G401 (cell line): ENCODE measurements around the gene GPR35. TPM values are rescaled to one million over a fixed set of nuclear protein-coding genes. Genes with fewer than 3 reads are reported as not detected.
"Not testable (repeated sequence)": the region's sequence is repeated elsewhere in the genome, so short reads cannot be mapped to it uniquely, and the experiment has no call there.

Source experiments
- DNase-seq: peaks from one replicate; pipeline ENCODE4 v3.0.0-alpha.2; 2015; ENCODE audit warnings: low spot score
- in situ Hi-C: cut with HindIII; loops from 2 replicates; pipeline ENCODE4 v1.10.0; 2016; ENCODE audit warnings: low sequenced_read_pairs, mixed read lengths
- total RNA-seq: library from RNA; depleted of rRNA; stranded (reverse); fragments of >200 nt; shearing (Covaris generic); gene quantifications from 2 replicates; pipeline ENCODE4 v1.2.3, GENCODE V29; 2014

GPR35 gene
- total RNA-seq, 1 experiment from 2014 or later = not detected

GRCh38 chr2:240600451-240600961, 24.8 kb upstream of the GPR35 start:
- DNase-seq = no peak
- in situ Hi-C loops = no loop called here

DNA sequence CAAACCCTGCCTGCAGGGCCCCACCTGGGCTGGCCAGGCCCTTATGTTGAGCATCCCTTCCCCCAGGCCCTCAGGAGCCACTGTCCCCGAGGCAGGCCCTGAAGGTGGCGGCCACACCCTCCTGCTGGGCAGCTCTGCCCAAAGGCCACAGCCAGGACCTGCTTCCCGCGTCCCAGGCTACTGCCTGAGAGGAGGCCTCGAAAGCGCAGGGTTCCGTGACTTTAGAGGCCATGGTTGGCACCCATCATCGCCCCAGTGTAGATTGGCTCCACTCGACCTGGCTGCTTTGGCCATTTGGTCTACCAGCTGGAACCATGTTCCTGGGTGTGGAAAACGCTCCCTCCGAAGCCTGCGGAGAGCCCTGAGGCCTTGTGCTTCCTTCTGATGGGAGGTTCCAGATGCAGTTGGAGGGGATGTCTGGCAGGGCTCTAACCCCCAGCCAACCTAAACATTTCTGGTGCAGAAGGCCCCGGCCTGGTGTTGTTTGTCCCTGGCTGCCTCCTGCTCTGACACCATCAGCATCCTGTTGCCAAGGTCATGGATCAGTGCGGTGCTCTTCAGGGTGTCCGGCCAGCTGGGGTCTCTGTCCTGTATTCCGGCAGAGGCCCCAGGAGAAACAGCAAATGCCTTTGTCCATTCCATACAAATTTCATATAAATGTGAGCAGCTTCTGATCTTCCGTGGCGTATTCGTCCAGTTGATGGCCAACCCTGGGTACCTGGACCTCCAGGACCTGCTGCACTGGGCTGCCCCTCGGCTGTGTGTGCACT, 24.0 kb upstream of the GPR35 start:
- no peak for DNase-seq
- in situ Hi-C loops = no loop called here

DNA sequence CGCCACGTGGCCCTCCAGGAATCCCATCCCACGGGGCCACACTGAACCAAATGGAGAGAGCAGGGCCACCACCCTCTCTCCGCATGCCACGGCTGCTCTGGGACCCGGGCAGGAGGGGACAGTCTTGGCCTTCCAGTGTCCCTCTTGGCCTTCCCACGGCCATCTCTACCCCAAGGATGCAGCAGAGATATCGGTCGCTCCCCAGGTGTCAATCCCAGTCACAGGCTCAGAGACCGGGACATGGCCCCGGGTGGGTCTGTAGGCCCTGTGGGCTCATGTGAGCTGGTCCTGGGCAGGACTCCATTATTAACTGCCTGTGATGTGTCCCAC, 23.5 kb upstream of the GPR35 start:
- DNase-seq = no peak
- in situ Hi-C loops = no loop called here

DNA sequence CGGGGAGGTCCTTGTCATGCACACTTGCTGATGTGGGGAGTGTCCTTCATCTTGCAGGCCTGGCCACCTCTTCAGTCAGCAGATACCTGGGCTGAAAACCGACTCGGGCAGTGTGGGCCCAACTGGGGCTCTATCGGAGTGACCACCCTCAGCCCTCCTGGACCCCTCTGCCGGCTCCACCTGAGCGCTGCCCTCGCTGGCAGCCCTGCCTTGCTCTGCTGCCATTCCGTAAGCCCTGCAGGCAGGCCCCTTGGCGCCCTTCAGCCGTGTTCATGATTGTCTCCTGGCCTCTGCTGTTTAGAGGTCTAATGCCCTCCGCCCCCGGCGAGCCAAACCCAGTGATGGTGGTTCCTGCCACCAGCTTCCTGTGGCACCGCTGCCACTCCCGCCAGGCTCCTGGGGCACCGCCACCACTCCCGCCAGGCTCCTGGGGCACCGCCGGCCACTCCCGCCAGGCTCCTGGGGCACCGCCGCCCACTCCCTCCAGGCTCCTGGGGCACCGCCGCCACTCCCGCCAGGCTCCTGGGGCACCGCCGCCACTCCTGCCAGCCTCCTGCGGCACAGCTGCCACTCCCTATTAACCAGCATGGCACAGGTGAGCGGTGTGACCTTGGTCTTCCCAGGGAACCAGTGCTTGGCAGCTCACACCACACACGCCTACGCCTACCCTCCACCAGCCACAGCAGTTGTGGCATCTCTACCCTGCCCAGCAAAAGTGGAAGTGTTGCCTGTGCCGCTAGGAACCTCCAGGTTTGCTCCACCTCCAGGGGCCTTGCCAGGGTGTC, 22.8 kb upstream of the GPR35 start:
- DNase-seq = no peak

GRCh38 chr2:240603081-240603835, 22.0 kb upstream of the GPR35 start:
- in situ Hi-C loops = no loop called here
- no peak for DNase-seq

More for the DNA sequence above, 22.8 kb upstream of the GPR35 start:
- in situ Hi-C loops = no loop called here

- DNase-seq = no peak
- in situ Hi-C loops = no loop called here
These were observed 21.4 kb upstream of the GPR35 start for GRCh38 chr2:240603846-240604245.

DNA sequence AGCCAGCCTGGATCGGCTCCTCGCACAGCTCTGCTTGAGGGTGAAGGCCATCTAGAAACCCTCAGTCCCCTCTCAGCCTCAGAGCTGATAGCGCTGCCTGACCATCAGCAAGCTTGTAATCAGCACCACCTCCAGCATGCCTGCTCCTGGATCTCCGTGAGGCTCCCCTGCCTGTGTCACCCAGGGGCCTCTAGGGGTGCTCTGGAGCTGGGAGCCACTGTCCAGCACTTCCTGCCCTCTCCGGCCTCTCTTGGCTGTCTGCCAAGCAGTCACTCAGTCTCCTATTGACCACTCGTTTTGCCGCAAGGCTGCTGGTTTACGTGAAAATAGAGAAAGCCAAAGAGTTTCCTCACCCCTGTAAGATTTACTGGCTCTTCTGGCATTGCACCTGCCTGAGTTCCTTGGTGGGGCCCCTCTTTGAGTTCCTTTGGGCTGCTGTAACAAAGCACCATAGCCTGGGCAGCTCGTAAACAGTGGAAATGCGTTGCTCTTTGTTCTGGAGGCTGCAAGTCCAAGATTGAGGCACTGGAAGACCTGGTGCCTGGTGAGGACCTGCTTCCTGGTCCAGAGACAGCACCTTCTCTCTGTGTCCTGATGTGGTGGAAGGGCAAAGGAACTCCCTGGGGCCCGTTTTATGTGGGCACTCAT, 20.9 kb upstream of the GPR35 start:
- peak; percentile 65 for DNase-seq
- in situ Hi-C loops = no loop called here

- in situ Hi-C loops = no loop called here
- DNase-seq = no peak
These were observed 20.2 kb upstream of the GPR35 start for GRCh38 chr2:240604939-240605716.

GRCh38 chr2:240605867-240606743, 19.2 kb upstream of the GPR35 start:
- in situ Hi-C loops = no loop called here
- no peak for DNase-seq

DNA sequence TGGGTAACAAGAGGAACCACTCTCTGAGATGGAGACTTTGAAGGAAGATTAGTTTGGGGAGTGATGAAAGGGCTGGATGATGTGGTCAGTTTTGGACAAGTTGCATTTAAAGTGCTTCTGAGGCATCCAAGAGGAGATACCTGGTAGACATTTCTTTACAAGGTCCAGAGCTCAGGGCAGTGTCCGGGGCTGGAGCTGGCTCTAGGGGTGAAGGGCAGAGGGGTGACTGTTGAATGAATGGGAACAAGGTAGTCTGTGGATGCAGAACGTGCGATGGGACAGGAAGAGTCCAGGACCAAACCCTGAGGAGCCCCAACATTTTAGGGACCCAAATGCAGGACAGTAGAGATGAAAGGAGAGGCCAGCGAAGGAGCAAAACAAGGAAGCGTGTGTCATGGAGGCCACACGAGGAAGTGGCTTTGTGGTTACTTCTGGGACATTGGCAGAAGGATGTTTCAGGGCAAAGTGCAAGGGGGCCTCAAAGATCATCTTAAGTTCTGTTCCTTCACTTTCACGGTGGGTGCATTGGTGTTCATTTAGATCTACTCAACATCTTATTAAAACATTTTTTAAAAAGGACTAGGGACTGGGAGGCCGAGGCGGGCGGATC, 13.6 kb upstream of the GPR35 start:
- DNase-seq = no peak
- in situ Hi-C loops = no loop called here

DNA sequence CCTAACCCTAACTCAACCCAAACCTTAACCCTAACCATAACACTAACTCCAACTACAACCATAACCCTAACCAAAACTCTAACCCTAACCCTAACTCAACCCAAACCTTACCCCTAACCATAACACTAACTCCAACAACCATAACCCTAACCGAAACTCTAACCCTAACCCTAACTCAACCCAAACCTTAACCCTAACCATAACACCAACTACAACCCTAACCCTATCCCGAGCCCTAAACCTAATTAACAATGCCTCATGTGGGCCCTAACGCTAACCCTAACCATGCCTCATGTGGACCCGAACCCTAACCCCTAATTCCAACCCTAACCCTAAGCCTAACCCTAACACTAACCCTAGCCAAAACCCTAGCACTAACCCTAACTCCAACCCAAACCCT, 11.5 kb upstream of the GPR35 start:
- in situ Hi-C loops = no loop called here
- no peak for DNase-seq

- DNase-seq = no peak
- in situ Hi-C loops = no loop called here
These were observed 10.9 kb upstream of the GPR35 start for GRCh38 chr2:240614391-240614790.

- in situ Hi-C loops = no loop called here
- no peak for DNase-seq
These were observed 9.9 kb upstream of the GPR35 start for GRCh38 chr2:240615396-240615795.

DNA sequence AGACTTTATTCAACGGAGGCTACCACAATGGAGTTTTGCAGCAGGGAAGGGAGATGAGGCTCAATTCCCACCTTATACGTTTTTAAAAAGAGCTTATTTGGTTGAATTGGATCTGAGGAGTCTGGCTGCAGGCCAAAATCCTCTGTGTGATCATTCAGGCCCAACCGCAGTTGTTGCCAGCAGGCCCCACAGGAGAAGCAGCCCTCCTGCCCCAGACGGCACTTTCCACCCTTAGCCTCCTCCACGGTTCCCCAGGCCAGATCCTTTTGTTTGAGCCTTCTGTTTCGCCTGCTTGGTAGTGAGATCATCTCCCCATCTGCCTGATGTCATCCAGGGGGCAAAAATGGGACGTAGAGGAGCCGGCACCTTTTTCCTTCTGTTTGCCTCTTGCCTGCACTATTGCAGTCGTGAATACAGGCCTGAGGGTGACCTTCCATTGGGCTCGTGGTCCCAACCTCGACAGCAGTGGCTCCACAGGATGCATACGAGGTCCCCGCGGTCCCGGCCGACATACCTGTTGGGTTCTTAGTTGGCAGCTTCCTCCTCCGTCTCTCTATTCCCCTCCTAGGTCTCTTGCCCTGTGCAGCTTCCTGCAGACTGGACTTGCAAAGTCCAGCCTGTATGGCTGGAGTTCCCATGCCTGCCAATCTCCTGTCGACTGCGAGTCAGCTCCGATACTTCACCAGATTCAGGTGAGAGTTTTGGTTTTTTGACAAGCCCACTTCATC, 9.3 kb upstream of the GPR35 start:
- in situ Hi-C loops = no loop called here
- DNase-seq = no peak

GRCh38 chr2:240616860-240617666, 8.2 kb upstream of the GPR35 start:
- in situ Hi-C loops = not testable (repeated sequence)

GRCh38 chr2:240618776-240619175, 6.5 kb upstream of the GPR35 start:
- DNase-seq = no peak
- in situ Hi-C loops = no loop called here

More at GRCh38 chr2:240616860-240617666, 8.2 kb upstream of the GPR35 start:
- not testable (repeated sequence) for DNase-seq
